ENCODE measurements around the gene DLX4. TPM values are rescaled to one million over a fixed set of nuclear protein-coding genes. Genes with fewer than 3 reads are reported as not detected.

DLX4 gene
- total RNA-seq, 1 experiment from 2014 or later, result 2.5 TPM

- H2BK120ac ChIP-seq (ENCODE audit: low read depth, low read length, poor library complexity, severe bottlenecking), result no peak overlapping the region
- H2BK15ac ChIP-seq (ENCODE audit: low read depth, low read length), result no peak overlapping the region
- H3K4me1 ChIP-seq (ENCODE audit: insufficient read depth, low read length), result no peaks in the 10 kb centered on the region
- Mint-ChIP-seq H3K27ac (no peak overlapping the region), H3K4me1 (peaks cover 9 to 28% of the 10 kb centered on the region in 2 experiments), H3K27me3 (ENCODE audit: low read depth) (peaks cover 42% of the 10 kb centered on the region), H3K9me3 (no peaks in the 10 kb centered on the region; a peak in 1 of 5 replicates), H3K36me3 (ENCODE audit: insufficient read depth in 1 of 3, low read depth in 3 of 3) (no peaks in the 10 kb centered on the region; a peak in 1 of 7 replicates), H3K4me3 (no peak overlapping the region)
- no peak overlapping the region for H4K91ac ChIP-seq (ENCODE audit: insufficient read length, low read depth, low read length)
- H4K20me1 ChIP-seq (ENCODE audit: control insufficient read depth, insufficient read depth, insufficient read length), result no peaks in the 10 kb centered on the region
- H2AFZ ChIP-seq (ENCODE audit: low read length), result no peak overlapping the region
- no peak overlapping the region for H3T11ph ChIP-seq (ENCODE audit: low read length)
- H2AK5ac ChIP-seq (ENCODE audit: insufficient read length, low read length), result no peak overlapping the region
- no peaks in the 10 kb centered on the region for H3K23me2 ChIP-seq (ENCODE audit: insufficient read length, low read depth, low read length, poor library complexity, severe bottlenecking)
- H2BK20ac ChIP-seq (ENCODE audit: low read depth, low read length, poor library complexity, severe bottlenecking), result no peak overlapping the region
- no peak overlapping the region for H3K56ac ChIP-seq (ENCODE audit: insufficient read length, low read depth, low read length)
- H3K79me1 ChIP-seq (ENCODE audit: insufficient read depth, low read depth, low read length, poor library complexity, severe bottlenecking), result no peaks in the 10 kb centered on the region
- no peak for TF ChIP-seq CTCF (conservative IDR thresholded peaks at IDR 0.05)
- no peak overlapping the region for H3K4me2 ChIP-seq (ENCODE audit: insufficient read depth, insufficient read length, low read length)
- no peak overlapping the region for H2BK5ac ChIP-seq (ENCODE audit: insufficient read length, low read length)
- H3K23ac ChIP-seq (ENCODE audit: insufficient read length, low read depth, low read length), result no peak overlapping the region
- H3K9ac ChIP-seq (ENCODE audit: extremely low read depth, insufficient read length, low read length), result no peak overlapping the region
- H3K4ac ChIP-seq (ENCODE audit: low read depth, low read length), result no peak overlapping the region
- no peak overlapping the region for H3K18ac ChIP-seq (ENCODE audit: insufficient read length, low read depth, low read length)
- H3K27me3 ChIP-seq (ENCODE audit: insufficient read depth, low read length), result no peaks in the 10 kb centered on the region; the same call in 1 of the 2 replicates
- no peak for DNase-seq
- no peak overlapping the region for H4K8ac ChIP-seq (replicated peaks; ENCODE audit: insufficient read length, low read depth, low read length)
- no peak overlapping the region for H3K14ac ChIP-seq (ENCODE audit: insufficient read depth, low read length)
- H3K27ac ChIP-seq (ENCODE audit: insufficient read length, low read depth, low read length), result no peak overlapping the region
- no CpG with 5 or more reads among the region's 7 CpGs for WGBS (ENCODE audit: extremely low coverage, insufficient read length, low lambda C conversion rate)
- H2BK12ac ChIP-seq (ENCODE audit: insufficient read length, low read depth, low read length), result no peak overlapping the region
- no peaks in the 10 kb centered on the region for H3K79me2 ChIP-seq (ENCODE audit: insufficient read depth, low read length)
- no peak overlapping the region for H4K5ac ChIP-seq (ENCODE audit: insufficient read length, low read depth, low read length)
- H3K9me3 ChIP-seq (ENCODE audit: control insufficient read depth, low read depth, low read length), result no peaks in the 10 kb centered on the region
These were observed 44.4 kb upstream of the DLX4 start for GRCh38 chr17:49924589-49924988.

Data from H9 (cell line).